T-helper 2 cell (primary cell): ENCODE data around the gene HINT2.
A peak's percentile ranks its signal among the peaks of the same experiment; 100 is the strongest.

Experiments used
- DNase-seq, 5 experiments: peaks; one replicate each; pipeline versions ENCODE4 v3.0.0 to v3.0.0-alpha.2; 2012 to 2022

HINT2 gene

GRCh38 chr9:35811381-35812024 lies 3.3 kb downstream of the HINT2 start:
- DNase-seq = no peak

GRCh38 chr9:35810122-35810521 lies 4.7 kb downstream of the HINT2 start:
- no peak for DNase-seq

DNA sequence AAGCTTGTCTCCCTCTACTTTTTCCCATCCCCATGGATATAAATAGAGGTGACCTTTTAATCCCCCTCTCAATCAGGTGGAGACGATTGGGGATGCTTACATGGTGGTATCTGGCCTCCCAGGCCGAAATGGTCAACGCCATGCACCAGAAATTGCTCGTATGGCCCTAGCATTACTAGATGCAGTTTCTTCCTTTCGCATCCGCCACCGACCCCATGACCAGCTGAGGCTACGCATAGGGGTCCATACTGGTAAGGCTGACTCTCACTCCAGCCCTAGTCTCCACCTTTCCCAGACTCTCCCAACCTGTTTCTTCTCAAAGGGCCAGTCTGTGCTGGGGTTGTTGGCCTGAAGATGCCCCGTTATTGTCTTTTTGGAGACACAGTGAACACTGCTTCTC lies 6.4 kb downstream of the HINT2 start:
- DNase-seq = no peak

DNA sequence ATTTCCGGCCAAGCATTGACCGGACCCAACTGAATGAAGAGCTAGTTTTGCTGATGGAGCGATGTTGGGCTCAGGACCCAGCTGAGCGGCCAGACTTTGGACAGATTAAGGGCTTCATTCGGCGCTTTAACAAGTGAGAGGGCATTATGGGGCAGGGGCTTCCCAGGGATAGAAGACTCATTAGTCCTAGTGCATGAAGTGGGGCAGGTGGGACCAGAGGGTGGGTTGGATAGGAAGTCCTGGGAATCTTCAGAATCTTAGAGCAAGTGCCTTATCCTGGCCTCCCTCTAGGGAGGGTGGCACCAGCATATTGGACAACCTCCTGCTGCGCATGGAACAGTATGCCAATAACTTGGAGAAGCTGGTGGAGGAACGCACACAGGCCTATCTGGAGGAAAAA lies 8.7 kb downstream of the HINT2 start:
- DNase-seq = no peak

GRCh38 chr9:35801328-35802128 lies 13.3 kb downstream of the HINT2 start:
- DNase-seq = no peak

DNA sequence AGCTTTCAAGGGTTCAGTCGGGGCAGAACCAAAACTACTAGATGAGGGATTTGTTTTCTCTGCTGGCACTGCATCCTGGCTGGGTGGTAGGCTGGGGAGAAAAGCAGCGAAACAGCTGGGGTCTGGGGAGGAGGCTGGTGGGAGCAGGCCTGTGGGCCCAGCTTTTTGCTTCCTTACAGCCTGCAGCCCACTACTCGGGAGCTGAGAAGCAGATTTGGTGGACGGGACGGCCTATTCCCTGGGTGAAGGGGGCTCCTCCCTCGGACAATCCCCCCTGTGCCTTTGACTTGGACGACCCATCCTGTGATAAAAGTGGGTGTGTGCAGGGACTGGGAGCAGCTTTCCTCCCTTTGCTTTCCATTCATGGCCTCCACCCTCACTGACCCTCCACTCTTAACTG lies 14.3 kb downstream of the HINT2 start:
- no peak for DNase-seq

DNA sequence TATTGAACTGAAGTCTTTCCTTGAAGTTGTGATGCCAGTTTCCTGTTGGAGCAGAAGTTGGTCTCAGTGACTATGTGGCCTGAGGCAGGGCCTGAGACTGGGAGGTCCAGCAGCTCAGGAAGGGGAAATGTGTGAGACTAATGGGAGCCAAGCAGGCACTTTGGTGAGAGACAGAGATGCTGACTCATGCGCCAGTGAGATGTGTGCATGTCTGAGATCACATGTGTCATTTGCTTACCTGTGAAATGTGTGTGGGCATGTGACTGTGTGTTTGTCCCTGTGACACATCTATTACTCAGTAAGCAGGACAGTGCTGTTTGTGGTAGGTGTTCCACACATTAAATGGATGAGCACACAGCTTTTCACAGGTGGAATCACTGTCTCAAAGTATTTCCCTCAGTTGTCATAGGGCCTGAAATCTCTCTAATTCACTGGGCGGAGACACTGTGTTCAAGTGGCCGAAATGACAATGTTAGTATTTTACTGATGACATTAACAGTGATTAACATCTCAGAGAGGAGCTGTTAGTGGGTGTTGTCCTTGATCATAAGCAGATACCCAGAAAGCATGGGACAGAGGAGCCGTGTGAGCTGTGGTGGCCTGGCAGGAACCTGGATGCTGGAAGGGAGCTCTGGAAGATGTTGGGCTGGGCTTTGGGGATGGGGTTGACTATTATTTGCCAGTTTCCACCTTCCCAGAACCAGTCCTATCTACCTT lies 16.0 kb downstream of the HINT2 start:
- peak in 2 of 5 experiments; percentile 26 to 45 for DNase-seq

GRCh38 chr9:35797311-35798109 lies 17.3 kb downstream of the HINT2 start:
- no peak for DNase-seq

GRCh38 chr9:35795695-35796094 lies 19.1 kb downstream of the HINT2 start:
- DNase-seq = no peak

GRCh38 chr9:35793461-35793860 lies 21.4 kb downstream of the HINT2 start:
- DNase-seq = no peak

DNA sequence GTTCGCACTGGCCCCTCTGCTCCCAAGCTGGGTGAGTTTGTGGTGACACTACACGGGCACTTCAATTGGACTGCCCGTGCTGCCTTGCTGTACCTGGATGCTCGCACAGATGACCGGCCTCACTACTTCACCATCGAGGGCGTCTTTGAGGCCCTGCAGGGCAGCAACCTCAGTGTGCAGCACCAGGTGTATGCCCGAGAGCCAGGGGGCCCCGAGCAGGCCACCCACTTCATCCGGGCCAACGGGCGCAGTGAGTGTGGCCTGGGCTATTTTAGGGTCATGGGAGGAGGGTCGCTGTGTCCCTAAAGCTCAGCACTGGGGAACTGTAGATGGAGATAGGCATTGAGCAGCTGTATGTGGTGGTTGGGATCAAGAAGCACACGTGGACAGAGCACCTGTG lies 22.0 kb downstream of the HINT2 start:
- no peak for DNase-seq

DNA sequence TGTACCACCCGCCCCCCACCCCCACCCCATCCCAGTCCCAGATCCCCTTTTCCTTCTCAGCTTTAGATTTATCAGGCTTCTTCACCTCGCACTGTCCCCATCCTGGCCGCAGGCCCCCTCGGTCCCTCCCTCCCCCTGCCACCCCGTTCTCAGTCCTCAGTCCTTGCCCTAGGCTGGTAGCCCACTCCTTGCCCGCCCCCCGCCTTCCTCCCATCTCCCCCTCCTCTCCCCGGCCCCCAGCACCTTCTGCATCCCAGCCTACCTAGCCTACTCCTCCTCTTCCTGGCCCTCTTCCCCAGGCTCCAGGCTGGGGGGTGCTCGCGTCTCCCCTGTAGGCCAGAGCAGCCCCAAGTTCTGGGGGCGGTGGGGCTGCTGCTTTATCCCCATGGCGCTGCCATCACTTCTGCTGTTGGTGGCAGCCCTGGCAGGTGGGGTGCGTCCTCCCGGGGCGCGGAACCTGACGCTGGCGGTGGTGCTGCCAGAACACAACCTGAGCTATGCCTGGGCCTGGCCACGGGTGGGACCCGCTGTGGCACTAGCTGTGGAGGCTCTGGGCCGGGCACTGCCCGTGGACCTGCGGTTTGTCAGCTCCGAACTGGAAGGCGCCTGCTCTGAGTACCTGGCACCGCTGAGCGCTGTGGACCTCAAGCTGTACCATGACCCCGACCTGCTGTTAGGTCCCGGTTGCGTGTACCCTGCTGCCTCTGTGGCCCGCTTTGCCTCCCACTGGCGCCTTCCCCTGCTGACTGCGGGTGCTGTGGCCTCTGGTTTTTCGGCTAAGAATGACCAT lies 22.6 kb downstream of the HINT2 start:
- no peak for DNase-seq

DNA sequence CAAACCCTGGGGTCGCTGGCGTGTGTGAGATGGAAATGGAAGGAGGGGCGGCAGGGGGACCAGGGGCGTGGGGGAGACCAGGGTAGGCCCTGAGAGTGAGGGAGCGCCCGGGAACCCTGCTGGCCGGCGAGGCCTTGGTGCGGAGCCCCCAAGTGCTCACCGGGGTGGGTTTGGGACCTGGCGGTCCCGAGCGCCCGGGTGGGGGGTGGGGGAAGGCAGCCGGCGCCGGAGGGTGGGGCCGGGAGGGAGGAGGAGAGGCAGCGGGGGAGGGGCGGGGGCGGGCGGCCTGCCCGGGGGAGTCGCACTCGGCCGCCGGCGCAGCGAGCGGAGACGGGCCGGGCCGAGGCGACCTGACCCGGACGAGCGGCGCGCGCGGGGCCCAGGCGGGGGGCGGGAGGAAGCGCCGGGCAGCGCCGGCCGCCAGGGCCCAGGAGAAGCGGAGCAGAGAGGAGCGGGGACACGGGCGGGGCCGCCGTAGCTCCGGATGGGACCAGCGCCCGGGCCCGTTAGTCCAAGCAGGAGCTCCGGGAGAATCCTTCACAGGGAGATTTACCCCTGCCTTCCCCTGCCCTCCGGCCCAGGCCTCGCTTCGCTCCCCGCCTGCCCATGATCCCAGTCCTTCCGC lies 23.4 kb downstream of the HINT2 start, which contains the start of gene NPR2:
TSS of gene NPR2 (plus strand) at position 295 of the 625 bp plus-strand sequence. CDS start 818 bp downstream, outside the sequence.
- DNase-seq = no peak

- peak in 4 of 5 experiments; percentile 15 to 66 (median 38) for DNase-seq
Observed at GRCh38 chr9:35790385-35791296, 24.2 kb downstream of the HINT2 start.

GRCh38 chr9:35790025-35790384 lies 24.8 kb downstream of the HINT2 start:
- no peak for DNase-seq

DNA sequence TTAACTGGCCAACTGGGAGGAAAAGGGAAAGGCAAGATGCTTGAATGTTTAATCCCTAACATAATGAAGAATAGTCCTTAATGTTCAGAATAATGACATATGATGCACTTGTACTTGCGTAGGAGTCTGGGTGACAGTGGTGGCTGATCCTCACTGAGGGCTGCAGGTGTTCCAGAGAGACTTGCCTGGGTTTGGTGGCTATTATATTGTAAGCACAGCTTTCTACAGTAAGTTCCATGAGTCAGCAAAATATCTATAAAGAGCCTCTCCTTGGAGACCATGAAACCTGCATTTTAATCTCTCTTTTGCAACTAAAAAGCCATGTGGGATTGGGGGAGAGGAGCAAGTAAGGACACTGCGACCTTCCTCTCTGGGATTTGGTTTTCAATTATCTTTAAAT lies 25.3 kb downstream of the HINT2 start:
- DNase-seq = no peak

DNA sequence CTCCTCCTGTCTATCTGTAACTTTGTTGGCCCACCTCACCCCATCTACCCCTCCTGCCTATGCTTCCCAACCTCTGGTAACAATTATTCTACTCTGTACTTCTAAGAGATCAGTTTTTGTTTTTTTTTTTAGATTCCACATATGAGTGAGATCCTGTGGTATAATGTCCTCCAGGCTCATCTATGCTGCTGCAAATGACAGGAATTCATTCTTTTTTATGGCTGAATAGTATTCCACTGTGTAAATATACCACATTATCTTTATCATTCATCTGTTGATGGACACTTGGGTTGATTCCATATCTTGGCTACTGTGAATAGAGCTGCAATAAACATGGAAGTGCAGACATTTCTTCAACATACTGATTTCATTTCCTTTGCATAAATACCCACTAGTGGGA lies 31.4 kb downstream of the HINT2 start:
- no peak for DNase-seq

- no peak for DNase-seq
Observed at GRCh38 chr9:35781066-35781465, 33.8 kb downstream of the HINT2 start.

DNA sequence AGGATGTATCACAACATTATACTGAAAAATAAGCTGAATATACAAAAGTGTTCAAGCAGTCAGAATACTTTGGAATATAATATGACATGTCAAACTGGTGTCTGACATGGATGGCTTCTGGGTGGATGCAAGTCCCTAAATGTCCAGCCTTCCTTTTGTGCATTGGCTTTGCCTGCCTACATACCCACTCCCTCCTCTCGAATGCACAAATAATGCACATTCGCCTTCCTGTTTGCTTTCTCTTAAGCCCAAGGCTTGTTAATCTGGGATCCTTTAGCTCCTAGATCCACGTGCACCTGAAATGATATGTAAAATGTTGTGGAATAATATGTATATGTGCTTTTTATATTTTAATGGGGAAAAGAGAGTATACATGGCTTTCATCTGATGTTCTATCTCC lies 36.3 kb downstream of the HINT2 start:
- DNase-seq = no peak

DNA sequence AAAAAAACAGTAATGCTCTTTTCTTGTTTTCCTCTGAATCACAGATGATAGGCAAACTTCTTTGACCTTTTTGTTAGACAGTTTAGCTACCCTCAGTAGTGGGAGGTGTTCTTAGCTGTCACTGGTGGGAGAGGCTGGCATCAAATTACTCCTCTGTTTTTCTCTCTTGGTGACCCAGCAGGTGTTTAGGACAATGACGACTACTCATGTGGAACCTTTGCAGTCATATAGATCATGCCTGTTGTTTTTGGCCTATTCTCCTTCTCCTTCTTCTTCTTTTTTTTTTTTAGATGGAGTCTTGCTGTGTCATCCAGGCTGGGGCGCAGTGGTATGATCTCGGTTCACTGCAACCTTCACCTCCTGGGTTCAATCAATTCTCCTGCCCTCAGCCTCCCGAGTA lies 38.8 kb downstream of the HINT2 start:
- no peak for DNase-seq
